Measurements from ENCODE around the gene EML4. TPM values are rescaled to one million over a fixed set of nuclear protein-coding genes. Genes with fewer than 3 reads are reported as not detected.
A peak's percentile ranks its signal among the peaks of the same experiment; 100 is the strongest.

The EML4 gene
- total RNA-seq, 1 experiment from 2014 or later = 48.9 TPM

DNA sequence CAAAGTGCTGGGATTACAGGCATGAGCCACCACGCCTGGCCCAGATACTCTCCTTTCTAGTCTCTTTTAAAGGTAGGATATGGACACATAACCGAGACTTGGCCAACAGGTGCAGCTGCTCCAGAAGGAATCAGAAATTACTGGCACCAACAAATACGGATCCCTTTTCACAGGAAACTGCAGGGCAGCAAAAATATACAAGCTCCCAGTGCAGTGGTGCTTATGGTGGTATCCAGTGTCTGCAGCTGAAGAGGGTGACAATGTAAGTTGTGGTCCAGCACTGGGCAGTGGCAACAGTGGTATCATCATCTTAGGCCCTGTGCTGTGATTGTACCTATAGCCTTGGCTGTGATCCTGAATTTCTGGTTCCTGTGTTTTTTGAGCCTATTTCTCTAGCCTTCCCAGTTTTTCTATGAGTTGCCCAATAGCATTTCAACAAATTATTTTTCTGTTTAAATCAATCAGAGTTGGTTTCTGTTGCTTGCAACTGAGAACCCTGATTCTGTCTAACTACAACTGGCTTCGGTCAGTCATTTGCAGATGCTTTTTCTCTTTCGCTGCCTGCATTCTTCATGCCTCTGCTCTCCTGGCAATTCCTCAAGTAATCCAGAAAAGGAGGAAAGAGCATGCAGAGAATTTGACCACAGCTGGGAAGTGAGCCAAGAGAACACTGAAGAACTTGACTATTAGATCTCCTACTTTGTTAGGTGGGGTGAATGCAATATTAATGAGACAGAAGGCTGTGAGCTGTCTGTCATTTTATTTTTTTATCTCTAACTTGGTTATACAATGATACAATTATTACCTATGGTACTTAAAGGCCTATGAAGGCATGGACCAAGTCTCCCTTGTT is 30.8 kb upstream of the EML4 start:
- peak; percentile 98 for DNase-seq (ENCODE audit: low read depth)

- no peak for DNase-seq (ENCODE audit: low read depth)
These were observed 30.1 kb upstream of the EML4 start for GRCh38 chr2:42139101-42139500.

GRCh38 chr2:42140496-42140895 is 28.7 kb upstream of the EML4 start:
- DNase-seq (ENCODE audit: low read depth) = no peak

DNA sequence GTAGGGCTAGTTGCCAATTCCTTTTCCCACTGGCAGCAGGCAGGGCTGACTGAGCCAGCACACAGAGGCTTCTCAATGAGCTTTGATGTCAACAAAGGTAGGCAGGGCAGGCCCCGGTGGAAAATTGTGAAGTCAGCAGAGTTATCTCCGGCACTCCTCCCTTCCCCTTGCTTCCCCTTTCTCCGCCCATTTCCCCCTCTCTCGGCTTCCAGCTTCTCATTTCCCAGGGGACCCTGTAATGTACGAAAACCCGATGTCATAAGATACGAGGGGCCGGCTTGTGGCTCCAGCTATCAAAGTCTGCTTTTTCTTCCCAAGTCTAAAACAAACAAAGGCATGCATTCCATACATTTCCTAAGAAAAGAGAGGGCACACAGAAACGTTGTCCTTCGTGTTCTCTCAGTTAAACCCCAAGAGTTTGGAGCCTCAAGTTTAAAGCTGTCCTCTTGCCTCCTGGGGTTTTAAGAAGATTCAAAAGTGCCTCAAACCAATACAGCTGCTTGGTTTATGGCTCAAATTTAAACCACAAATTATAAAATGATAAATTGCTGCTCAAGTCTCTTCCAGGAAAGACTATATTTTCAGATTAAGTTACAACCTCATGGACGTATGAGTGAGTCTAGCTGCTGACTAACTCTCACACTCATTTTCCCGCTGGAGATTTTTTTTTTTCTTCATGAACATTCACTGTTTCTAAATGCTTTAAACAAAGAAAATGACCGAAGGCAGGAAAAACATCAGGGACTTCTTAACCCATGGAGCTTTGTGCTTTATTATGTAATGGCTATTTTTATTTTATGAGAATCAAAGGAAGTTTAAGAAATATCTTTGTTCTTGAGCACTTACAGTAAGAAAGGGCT is 27.2 kb upstream of the EML4 start:
- peak; percentile 94 for DNase-seq (ENCODE audit: low read depth)

DNA sequence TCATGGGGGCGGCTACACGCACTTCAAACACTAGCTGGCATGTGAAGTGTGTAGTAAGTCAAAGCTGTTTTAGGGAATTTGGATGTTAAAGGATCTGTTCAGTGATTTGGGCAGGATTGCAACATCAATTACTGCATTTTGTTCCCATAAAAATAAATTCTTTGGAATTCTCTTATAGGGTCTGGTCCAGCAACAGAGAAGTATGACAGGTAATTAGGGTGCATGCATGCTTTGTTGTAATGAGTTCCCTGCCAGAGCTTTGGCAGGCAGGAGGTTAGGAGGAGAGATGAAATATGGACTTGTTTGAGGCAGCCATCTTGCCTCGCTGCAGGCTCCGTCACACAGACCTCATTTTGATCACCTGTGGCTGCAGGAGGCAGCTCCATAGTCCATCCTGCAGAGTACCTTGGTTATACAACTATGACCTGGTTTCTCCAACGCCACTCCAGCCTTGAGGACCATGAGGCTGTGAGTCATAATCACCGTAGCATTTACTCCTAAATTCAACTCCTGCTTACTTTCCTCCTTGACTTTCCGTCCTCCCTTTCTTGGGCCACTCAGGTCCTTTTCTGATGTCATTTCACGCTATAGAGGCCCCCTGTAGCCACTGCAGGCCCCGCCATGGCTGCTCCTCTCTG is 26.5 kb upstream of the EML4 start:
- DNase-seq (ENCODE audit: low read depth) = peak; percentile 20

DNA sequence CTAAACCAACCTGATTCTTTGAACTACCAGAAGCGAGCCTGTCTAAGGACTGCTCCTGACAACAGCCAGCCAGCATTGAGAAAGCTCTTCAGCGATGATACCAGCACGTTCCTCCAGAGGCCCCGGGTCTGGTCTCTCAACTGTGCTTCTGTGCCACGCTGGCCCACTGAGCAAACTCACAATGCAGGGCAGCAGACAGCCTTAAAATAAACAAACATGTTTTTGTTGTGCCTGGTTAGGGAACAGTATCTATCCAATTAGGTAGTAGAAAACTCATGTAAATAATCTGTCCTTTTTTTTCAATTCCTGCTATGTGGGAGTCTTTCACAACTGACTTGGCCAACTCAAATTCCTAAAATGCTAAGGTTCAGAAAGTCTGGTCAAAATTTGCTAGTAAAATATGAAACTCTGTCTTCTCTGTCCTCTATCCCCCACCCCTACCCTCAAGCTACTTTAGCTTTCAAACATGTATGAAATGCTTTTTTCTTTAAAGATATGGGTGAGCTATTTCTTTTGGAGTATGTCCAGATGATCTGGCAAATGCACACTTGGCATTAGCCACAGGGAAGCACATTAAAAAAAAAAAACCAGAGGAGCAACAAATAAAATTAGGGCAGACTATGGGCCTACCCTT is 21.4 kb upstream of the EML4 start:
- DNase-seq (ENCODE audit: low read depth) = peak; percentile 34

GRCh38 chr2:42150159-42150558 is 19.0 kb upstream of the EML4 start:
- DNase-seq (ENCODE audit: low read depth) = no peak

GRCh38 chr2:42153944-42154581 is 15.1 kb upstream of the EML4 start:
- no peak for DNase-seq (ENCODE audit: low read depth)

- no peak for DNase-seq (ENCODE audit: low read depth)
These were observed 12.4 kb upstream of the EML4 start for GRCh38 chr2:42156721-42157120.

GRCh38 chr2:42161444-42161843 is 7.7 kb upstream of the EML4 start:
- no peak for DNase-seq (ENCODE audit: low read depth)

DNA sequence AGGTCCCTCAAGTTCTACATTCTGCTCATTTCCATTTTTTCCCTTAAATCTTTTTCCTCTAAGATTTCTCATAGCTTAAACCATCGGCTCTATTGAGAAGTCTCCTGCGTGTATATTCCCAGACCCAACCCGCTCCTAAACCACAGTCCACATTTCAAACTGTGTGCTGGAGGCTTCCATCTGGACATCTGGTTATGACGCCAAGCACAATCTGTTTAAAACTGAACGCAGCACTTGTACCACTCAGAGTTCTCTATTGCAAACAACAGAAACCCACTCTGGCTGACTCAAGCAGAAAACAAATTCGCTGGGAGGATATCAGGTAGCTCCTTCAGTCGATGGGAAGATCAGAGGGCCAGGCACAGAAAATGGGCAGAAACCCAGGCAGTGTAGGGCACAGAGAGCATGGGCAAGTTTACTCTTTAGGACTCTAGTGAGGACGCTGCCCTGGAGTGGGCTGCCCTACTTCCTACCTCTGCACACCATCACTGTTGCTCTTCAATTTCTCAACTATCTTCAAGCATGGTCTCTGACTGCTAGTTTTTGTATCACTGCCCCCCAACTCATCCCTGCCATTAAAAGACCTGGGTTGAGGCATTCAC is 5.6 kb upstream of the EML4 start:
- DNase-seq (ENCODE audit: low read depth) = no peak

DNA sequence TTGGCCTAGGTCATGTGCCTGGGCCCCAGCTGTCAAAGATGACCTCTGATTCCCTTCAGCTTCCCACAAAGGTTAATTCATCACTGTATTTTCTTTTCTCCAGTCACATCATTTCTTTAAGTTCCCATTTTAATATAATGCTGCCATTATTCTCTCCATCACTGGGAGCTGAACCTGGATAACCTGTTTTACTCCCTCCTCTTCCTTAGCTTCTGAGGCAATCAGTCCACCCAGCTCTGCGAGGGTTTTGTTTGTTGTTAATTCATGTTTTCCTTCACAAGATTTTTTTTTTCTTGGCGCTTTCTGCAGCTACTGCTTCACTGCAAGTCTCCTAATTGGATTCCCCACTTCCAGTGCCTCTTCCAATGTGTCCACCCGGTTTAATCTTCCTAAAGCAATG is 5.1 kb upstream of the EML4 start:
- DNase-seq (ENCODE audit: low read depth) = no peak

GRCh38 chr2:42164971-42165370 is 4.2 kb upstream of the EML4 start:
- DNase-seq (ENCODE audit: low read depth) = no peak

GRCh38 chr2:42167458-42167857 is 1.7 kb upstream of the EML4 start:
- peak; percentile 15 for DNase-seq (ENCODE audit: low read depth)

GRCh38 chr2:42168459-42169099 is 574 bp upstream of the EML4 start:
- no peak for DNase-seq (ENCODE audit: low read depth)

DNA sequence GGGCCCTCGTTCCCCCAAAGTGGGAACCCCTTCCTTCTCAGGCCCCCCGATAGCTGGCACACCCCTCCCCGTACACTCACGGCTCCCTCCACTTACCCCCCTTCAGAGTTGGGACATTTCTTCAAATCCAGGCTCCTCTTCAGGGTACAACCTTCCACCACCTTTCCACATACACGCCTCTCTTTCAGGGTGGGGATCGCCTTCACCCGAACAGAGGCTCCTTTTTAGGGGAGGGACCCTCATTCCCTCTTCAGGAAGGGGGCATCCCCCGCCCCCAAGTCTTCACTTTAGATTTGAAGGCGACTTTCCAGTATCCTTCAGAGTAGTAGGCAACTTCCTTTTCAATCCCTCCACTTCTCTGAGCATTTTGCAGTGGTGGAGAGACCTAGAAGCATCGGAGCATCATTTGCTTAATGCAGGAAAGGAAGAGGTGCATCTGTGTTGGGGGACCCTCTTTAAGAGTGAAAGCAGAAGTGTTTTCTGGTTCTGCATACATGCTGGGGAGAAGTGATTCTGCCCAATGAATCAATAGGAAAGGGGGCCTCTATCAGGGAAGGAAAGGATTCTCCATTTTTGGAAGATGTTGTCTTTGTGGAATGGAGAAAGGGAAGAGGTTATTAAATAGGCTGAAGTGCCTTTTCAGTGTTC is 845 bp downstream of the EML4 start:
- DNase-seq (ENCODE audit: low read depth) = no peak

DNA sequence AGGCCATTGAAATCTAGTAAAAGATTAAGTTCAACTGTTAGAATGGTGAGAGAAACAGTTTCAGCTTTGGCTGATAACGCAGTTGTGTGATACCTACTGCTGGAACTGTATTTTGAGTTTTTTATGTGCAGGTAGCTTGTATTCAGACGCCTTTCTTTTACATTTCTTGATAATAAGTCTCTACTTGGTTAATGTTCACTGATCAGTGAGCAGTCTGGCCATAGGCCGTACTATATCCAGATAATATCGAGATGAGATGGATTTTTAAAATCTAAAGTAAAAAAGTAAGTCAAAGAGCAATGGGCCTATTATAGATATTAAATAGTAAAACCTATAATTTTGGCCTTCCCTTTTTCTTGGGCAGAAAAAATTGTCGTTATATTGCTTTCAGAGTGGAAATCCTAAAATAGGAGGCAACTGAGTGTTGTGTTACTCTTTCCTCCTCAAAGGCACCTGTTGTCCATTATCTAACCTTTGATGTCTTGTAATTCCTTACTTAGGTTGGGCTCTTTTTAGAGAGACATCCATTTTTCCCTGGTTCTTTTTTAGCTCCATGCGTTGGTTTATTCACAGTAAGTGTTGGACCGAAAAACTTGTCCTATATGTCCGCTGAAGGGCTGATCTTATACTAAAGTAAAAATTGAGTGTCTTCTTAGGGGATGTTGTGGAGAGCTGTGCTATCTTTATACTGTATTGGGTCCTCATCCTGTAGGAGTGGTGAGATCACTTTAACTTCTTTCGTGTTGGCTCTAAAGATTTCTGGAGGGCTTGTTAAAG is 1.7 kb downstream of the EML4 start:
- DNase-seq (ENCODE audit: low read depth) = no peak

DNA sequence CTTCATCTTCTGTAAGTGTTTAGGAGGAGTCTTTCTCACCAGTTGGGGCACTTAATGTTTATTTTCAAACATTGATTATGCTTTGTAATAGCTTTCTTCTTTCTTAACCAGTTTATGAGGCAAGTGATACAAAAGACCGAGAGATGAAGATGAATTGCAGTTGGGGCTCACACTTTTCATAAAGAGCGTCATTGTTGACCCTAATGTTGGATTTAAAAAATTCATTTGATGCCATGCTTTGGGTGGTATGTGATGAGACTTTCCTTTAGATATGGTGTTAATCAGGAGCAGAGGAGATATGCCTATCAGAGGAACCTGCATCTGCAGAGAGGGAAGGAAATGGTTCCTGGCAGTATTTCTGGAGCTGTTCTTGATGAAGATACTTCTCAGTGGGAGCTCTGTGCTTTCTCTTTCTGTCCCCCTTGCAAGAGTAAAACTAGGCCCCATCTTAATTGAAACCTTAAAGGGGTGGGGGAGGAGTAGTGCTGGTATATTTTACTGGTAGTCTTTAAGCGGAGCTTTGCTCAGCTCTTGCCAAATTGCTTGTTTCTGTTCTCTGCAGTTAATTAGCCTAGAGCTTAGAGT is 2.3 kb downstream of the EML4 start:
- DNase-seq (ENCODE audit: low read depth) = no peak

DNA sequence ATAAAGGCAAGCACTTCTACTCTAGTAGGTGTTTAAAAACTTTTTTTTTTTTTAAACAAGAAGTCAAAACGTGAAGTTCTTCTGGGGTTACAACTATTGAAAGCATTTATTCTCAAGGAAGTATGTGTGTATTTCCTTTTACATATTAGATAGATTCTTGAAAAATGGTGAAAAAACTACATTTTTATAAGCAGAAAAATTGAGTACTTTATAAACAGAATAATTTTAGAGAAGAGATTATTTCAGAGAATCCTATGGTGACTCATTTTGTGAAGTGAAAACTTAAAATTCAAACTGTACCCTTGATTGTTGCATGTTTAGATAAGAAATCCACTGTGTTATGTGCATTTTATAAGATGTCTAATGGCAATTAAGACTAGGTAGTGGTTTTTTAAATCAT is 2.9 kb downstream of the EML4 start:
- no peak for DNase-seq (ENCODE audit: low read depth)
